Psoas muscle (tissue), 8 donors: ENCODE results near the gene KMO. TPM values are rescaled to one million over a fixed set of nuclear protein-coding genes. Genes with fewer than 3 reads are reported as not detected.
A peak's percentile ranks its signal among the peaks of the same experiment; 100 is the strongest.

Experiments used
- ATAC-seq, 4 donors: fragments of 200-7000 bp; cut with Tn5 transposase; one replicate each; pipeline ENCODE4 v1.9.1; 2020; ENCODE audit warnings: moderate library complexity in 3 of 4, mild to moderate bottlenecking in 2 of 4
- DNase-seq, 2 donors: peaks; one replicate each; pipeline ENCODE4 v3.0.0-alpha.2; 2020
- H3K27ac ChIP-seq: fragments of 200-600 bp; one replicate; pipeline ENCODE4 v1.8.0; 2022
- H3K27me3 ChIP-seq, 3 donors: fragments of 200-600 bp in 1 of 3; one replicate each; pipeline versions ENCODE4 v1.6.1 to v1.8.0; 2013 to 2022; ENCODE audit warnings: low read length in 2 of 3, mild to moderate bottlenecking in 2 of 3, moderate library complexity in 1 of 3; ENCODE audit not compliant: insufficient read depth in 3 of 3
- H3K36me3 ChIP-seq, 2 donors: fragments of 200-600 bp in 1 of 2; one replicate each; pipeline versions ENCODE4 v1.6.1 to v1.8.0; 2013 to 2022; ENCODE audit warnings: low read depth in 1 of 2, mild to moderate bottlenecking in 1 of 2, moderate library complexity in 1 of 2; ENCODE audit not compliant: insufficient read depth in 1 of 2
- H3K4me1 ChIP-seq: fragments of 200-600 bp; one replicate; pipeline ENCODE4 v1.8.0; 2022
- H3K4me3 ChIP-seq: fragments of 200-600 bp; one replicate; pipeline ENCODE4 v1.8.0; 2022; ENCODE audit warnings: mild to moderate bottlenecking
- H3K9me3 ChIP-seq: fragments of 200-600 bp; one replicate; pipeline ENCODE4 v1.8.0; 2022
- CTCF ChIP-seq: fragments of 200-600 bp; IDR thresholded peaks from one replicate; pipeline ENCODE4 v1.8.0; 2022; ENCODE audit warnings: antibody characterized with exemption
- WGBS, 3 donors: extraction: QIAGEN DNeasy Blood & Tissue Kit; methylation state at CpG; one replicate each; pipeline versions ENCODE4 v1.1.6 to v1.1.7; 2013; 5-methylcytosine and 5-hydroxymethylcytosine counted together
- intact Hi-C, 2 donors: fragments of 100-400 bp; cut with DNase I; formaldehyde crosslinking; loops; one replicate each; pipeline versions ENCODE4 v1.11.0 to v1.14.2; 2022
- polyA plus RNA-seq, 3 donors: library from polyadenylated mRNA; stranded (reverse); fragments of 200-250 nt; gene quantifications; one replicate each; pipeline ENCODE4 v1.2.3, GENCODE V29; 2013
- total RNA-seq, 4 donors: library from RNA; stranded (reverse); fragmentation: NEBNext Ultra II Directional in 2 of 4; extraction: Animal tissue kit (Norgen Biotek cat#: 25700) in 2 of 4; gene quantifications; one replicate each; pipeline versions ENCODE4 v1.2.1 to v1.2.4, GENCODE V29; 2021 to 2023
- donor health status: healthy with polysubstance abuse.
- donor health status: DM: no; HTN: no; CAD: no; lungs with moderate emphysema.
- donor health status: Bipolar disorder and iron deficiency.
- donor health status: healthy.
- donor health status: DM: yes; HTN: yes; CAD: no.
- donor health status: DM: no; HTN: no; CAD: no.
- donor health status: DM: no; HTN: no; CAD: no.
- donor health status: DM: yes; HTN: yes; CAD: no.

Gene KMO
- total and polyA plus RNA-seq, 7 donors = 0.03 to 0.21 (median 0.06) TPM; not detected in 2

- peaks cover 0 to 3% (median 0%) of the 10 kb centered on the region in 3 donors for H3K27me3 ChIP-seq
- intact Hi-C loops = loop anchor here (5.0 to 10.0 kb wide), 2 partner anchors 124 to 326 kb away; partner anchors contain the start of genes CHML (in 1 of the 2), EXO1 (in 1 of the 2) and OPN3 (in 1 of the 2)
- peak overlapping the region; percentile 87 for H3K27ac ChIP-seq
- TF ChIP-seq CTCF = no peak
- no peak for DNase-seq
- peaks cover 23% of the 10 kb centered on the region for H3K4me1 ChIP-seq
- 3 to 4% (median 4%) methylated on average over 23 to 28 of the region's 28 CpGs for WGBS, 3 donors
- H3K36me3 ChIP-seq = peaks cover 0 to 30% of the 10 kb centered on the region in 2 donors
- peak; percentile 35 to 53 (median 48) for ATAC-seq
- H3K9me3 ChIP-seq = no peaks in the 10 kb centered on the region
- peak overlapping the region; percentile 92 for H3K4me3 ChIP-seq
Observed at GRCh38 chr1:241518476-241519307, 13.5 kb upstream of the KMO start.

- WGBS, 3 donors = 0% methylated on average over 55 to 70 of the region's 70 CpGs
- intact Hi-C loops = loop anchor here (5.0 to 10.0 kb wide), 2 partner anchors 123 to 325 kb away; partner anchors contain the start of genes CHML (in 1 of the 2), EXO1 (in 1 of the 2) and OPN3 (in 1 of the 2)
Observed at GRCh38 chr1:241519308-241520079, 12.7 kb upstream of the KMO start, which contains the start of gene FH. FH (minus strand) TSS chr1:241519755; CDS start chr1:241519722, 33 bp downstream.

GRCh38 chr1:241520080-241520465 lies 12.1 kb upstream of the KMO start:
- intact Hi-C loops = no loop called here
- TF ChIP-seq CTCF = no peak

More at GRCh38 chr1:241519308-241520079, 12.7 kb upstream of the KMO start, which contains the start of gene FH:
- Histone ChIP-seq H3K4me1 (peaks cover 23% of the 10 kb centered on the region), H3K36me3 (peaks cover 0 to 23% of the 10 kb centered on the region in 2 donors), H3K27me3 (peaks cover 0 to 3% (median 0%) of the 10 kb centered on the region in 3 donors), H3K27ac (peak within 1 kb of the TSS; percentile 87), H3K4me3 (peak within 1 kb of the TSS; percentile 92), H3K9me3 (no peaks in the 10 kb centered on the region)
- peak; percentile 95 to 96 for DNase-seq
- ATAC-seq = peak; percentile 99
- TF ChIP-seq CTCF = no peak

GRCh38 chr1:241521718-241522117 lies 10.5 kb upstream of the KMO start:
- ATAC-seq (no peak), DNase-seq (no peak)
- intact Hi-C loops = no loop called here
- H3K27me3 ChIP-seq = peaks cover 0 to 6% (median 3%) of the 10 kb centered on the region in 3 donors
- no peak overlapping the region for H3K4me3 ChIP-seq
- H3K4me1 ChIP-seq = peaks cover 23% of the 10 kb centered on the region
- no peaks in the 10 kb centered on the region for H3K9me3 ChIP-seq
- peaks cover 0 to 2% of the 10 kb centered on the region in 2 donors for H3K36me3 ChIP-seq
- H3K27ac ChIP-seq = no peak overlapping the region
- 91 to 96% (median 94%) methylated on average over 2 of the region's 2 CpGs for WGBS, 3 donors
- TF ChIP-seq CTCF = no peak

More at GRCh38 chr1:241520080-241520465, 12.1 kb upstream of the KMO start:
- ATAC-seq = no peak
- DNase-seq = no peak
- Histone ChIP-seq H3K27me3 (peaks cover 0 to 3% (median 0%) of the 10 kb centered on the region in 3 donors), H3K4me3 (peak overlapping the region; percentile 92), H3K36me3 (peaks cover 0 to 17% of the 10 kb centered on the region in 2 donors), H3K4me1 (peaks cover 23% of the 10 kb centered on the region), H3K27ac (peak overlapping the region; percentile 87), H3K9me3 (no peaks in the 10 kb centered on the region)
- WGBS, 3 donors = 12 to 24% (median 21%) methylated on average over 6 of the region's 6 CpGs
